HEK293T (cell line): ENCODE results near the gene PEX16.

ENCODE experiments used
- ARNT ChIP-seq: fragments of 450-650 bp; IDR thresholded peaks from 2 replicates; pipeline ENCODE4 v1.6.1; 2017; ENCODE audit warnings: mild to moderate bottlenecking
- BHLHE40 ChIP-seq: fragments of 450-650 bp; IDR thresholded peaks from 2 replicates; pipeline ENCODE4 v1.6.1; 2016; ENCODE audit warnings: mild to moderate bottlenecking, moderate library complexity, borderline replicate concordance
- ELF4 ChIP-seq: fragments of 450-650 bp; IDR thresholded peaks from 2 replicates; pipeline ENCODE4 v1.6.1; 2017; ENCODE audit warnings: antibody characterized with exemption
- FOXA1 ChIP-seq: fragments of 450-650 bp; IDR thresholded peaks from 2 replicates; pipeline ENCODE4 v1.6.1; 2016; ENCODE audit warnings: mild to moderate bottlenecking
- FOXK2 ChIP-seq: fragments of 450-650 bp; IDR thresholded peaks from 2 replicates; pipeline ENCODE4 v1.6.1; 2016; ENCODE audit warnings: mild to moderate bottlenecking
- FOXM1 ChIP-seq: fragments of 450-650 bp; IDR thresholded peaks from 2 replicates; pipeline ENCODE4 v1.6.1; 2017; ENCODE audit warnings: mild to moderate bottlenecking, borderline replicate concordance
- SP1 ChIP-seq: fragments of 450-650 bp; IDR thresholded peaks from 2 replicates; pipeline ENCODE4 v1.6.1; 2017
- SUZ12 ChIP-seq: fragments of 450-650 bp; IDR thresholded peaks from 2 replicates; pipeline ENCODE4 v1.6.1; 2016; ENCODE audit warnings: mild to moderate bottlenecking
- TARDBP ChIP-seq: fragments of 450-650 bp; IDR thresholded peaks from 2 replicates; pipeline ENCODE4 v1.6.1; 2016
- TF ChIP-seq, protein P1 (sequence below): fragments of 450-650 bp; IDR thresholded peaks from 2 replicates; pipeline ENCODE4 v1.6.1; 2016

DNA sequence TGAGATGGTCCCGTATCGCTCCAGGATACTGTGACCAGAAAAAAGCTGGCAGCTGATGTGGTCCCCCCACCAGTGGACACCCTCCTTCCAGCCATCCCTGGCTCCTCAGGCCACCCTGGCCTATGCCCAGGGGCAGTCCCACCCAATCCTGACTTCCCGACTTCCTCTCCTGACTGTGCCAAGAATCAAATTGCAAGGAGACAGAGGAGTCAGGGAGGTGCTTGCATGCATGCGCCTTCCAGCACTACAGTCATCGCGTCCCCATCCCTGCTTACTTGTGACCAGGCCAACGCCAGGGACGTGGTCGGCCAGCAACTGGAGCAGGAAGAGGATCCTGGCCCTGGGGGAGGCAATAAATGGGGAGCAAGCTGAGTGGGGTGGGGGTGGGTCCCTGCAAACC lies 7.1 kb downstream of the PEX16 start:
- no peak for TF ChIP-seq FOXK2
- TF ChIP-seq SP1: no peak
- TF ChIP-seq ELF4: no peak
- TF ChIP-seq FOXM1: no peak
- no peak for TF ChIP-seq TARDBP
- TF ChIP-seq, protein P1, sequence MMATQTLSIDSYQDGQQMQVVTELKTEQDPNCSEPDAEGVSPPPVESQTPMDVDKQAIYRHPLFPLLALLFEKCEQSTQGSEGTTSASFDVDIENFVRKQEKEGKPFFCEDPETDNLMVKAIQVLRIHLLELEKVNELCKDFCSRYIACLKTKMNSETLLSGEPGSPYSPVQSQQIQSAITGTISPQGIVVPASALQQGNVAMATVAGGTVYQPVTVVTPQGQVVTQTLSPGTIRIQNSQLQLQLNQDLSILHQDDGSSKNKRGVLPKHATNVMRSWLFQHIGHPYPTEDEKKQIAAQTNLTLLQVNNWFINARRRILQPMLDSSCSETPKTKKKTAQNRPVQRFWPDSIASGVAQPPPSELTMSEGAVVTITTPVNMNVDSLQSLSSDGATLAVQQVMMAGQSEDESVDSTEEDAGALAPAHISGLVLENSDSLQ: no peak
- no peak for TF ChIP-seq SUZ12
- TF ChIP-seq ARNT: no peak
- TF ChIP-seq BHLHE40: no peak
- TF ChIP-seq FOXA1: no peak
